Hematopoietic multipotent progenitor cell treated with erythropoietin and hydrocortisone succinate and interleukin-3 and kit ligand, for 6 days (in vitro differentiated cells): Measurements from ENCODE around the gene CPNE6.
A peak's percentile ranks its signal among the peaks of the same experiment; 100 is the strongest.

Experiments
- DNase-seq: peaks from one replicate; pipeline ENCODE4 v3.0.0-alpha.2; 2015

Gene CPNE6

GRCh38 chr14:24108336-24108874 is 37.0 kb downstream of the CPNE6 start:
- DNase-seq = no peak

- DNase-seq = no peak
Measured at GRCh38 chr14:24110060-24110459, 38.7 kb downstream of the CPNE6 start.

- no peak for DNase-seq
Measured at GRCh38 chr14:24110523-24110922, 39.2 kb downstream of the CPNE6 start.

- no peak for DNase-seq
Measured at GRCh38 chr14:24113379-24113800, 42.0 kb downstream of the CPNE6 start.

- peak; percentile 95 for DNase-seq
Measured at GRCh38 chr14:24113801-24114531, 42.6 kb downstream of the CPNE6 start.

- DNase-seq = peak; percentile 100
Measured at GRCh38 chr14:24114532-24115421, 43.4 kb downstream of the CPNE6 start, which contains the start of the genes DCAF11 and NRL. Gene DCAF11, plus strand, starts transcription at chr14:24114777. Its CDS starts 818 bp downstream, at chr14:24115595. Gene NRL, minus strand, starts transcription at chr14:24114949. Its CDS starts 32,101 bp downstream, at chr14:24082848.

GRCh38 chr14:24115422-24116127 is 44.2 kb downstream of the CPNE6 start:
- DNase-seq = no peak

- no peak for DNase-seq
Measured at GRCh38 chr14:24116128-24116814, 44.9 kb downstream of the CPNE6 start.

- no peak for DNase-seq
Measured at GRCh38 chr14:24117179-24117578, 45.8 kb downstream of the CPNE6 start.

- no peak for DNase-seq
Measured at GRCh38 chr14:24119691-24120090, 48.3 kb downstream of the CPNE6 start.

- no peak for DNase-seq
Measured at GRCh38 chr14:24121210-24121609, 49.8 kb downstream of the CPNE6 start.

GRCh38 chr14:24122416-24122815 is 51.1 kb downstream of the CPNE6 start:
- DNase-seq = peak; percentile 59

- DNase-seq = peak; percentile 32
Measured at GRCh38 chr14:24122898-24123297, 51.5 kb downstream of the CPNE6 start.

- peak; percentile 96 for DNase-seq
Measured at GRCh38 chr14:24123424-24124417, 52.4 kb downstream of the CPNE6 start.

- no peak for DNase-seq
Measured at GRCh38 chr14:24126939-24127338, 55.6 kb downstream of the CPNE6 start.

- no peak for DNase-seq
Measured at GRCh38 chr14:24127673-24128072, 56.3 kb downstream of the CPNE6 start.
